ENCODE measurements around the gene RASA3.

RASA3 gene

GRCh38 chr13:114030666-114031610 lies 101.5 kb downstream of the RASA3 start:
- H3K4me1 ChIP-seq (ENCODE audit: control insufficient read depth, insufficient read depth, low read length) = no peaks in the 10 kb centered on the region
- peaks cover 9% of the 10 kb centered on the region for H3K36me3 ChIP-seq (ENCODE audit: control insufficient read depth, insufficient read depth, low read length)
- H3K9ac ChIP-seq (ENCODE audit: low read depth, low read length) = no peak overlapping the region
- H3K27me3 ChIP-seq (ENCODE audit: control insufficient read depth, insufficient read depth, low read length) = no peaks in the 10 kb centered on the region
- no peak overlapping the region for H3K4me3 ChIP-seq (ENCODE audit: low read depth, low read length)
- H3K9me3 ChIP-seq (ENCODE audit: control insufficient read depth, insufficient read depth, low read length) = peaks cover 3% of the 10 kb centered on the region

GRCh38 chr13:114029866-114030625 lies 102.4 kb downstream of the RASA3 start:
- H3K4me3 ChIP-seq (ENCODE audit: low read depth, low read length) = no peak overlapping the region
- peaks cover 3% of the 10 kb centered on the region for H3K9me3 ChIP-seq (ENCODE audit: control insufficient read depth, insufficient read depth, low read length)
- H3K9ac ChIP-seq (ENCODE audit: low read depth, low read length) = no peak overlapping the region
- peaks cover 12% of the 10 kb centered on the region for H3K36me3 ChIP-seq (ENCODE audit: control insufficient read depth, insufficient read depth, low read length)
- no peaks in the 10 kb centered on the region for H3K27me3 ChIP-seq (ENCODE audit: control insufficient read depth, insufficient read depth, low read length)
- H3K4me1 ChIP-seq (ENCODE audit: control insufficient read depth, insufficient read depth, low read length) = no peaks in the 10 kb centered on the region

- H3K36me3 ChIP-seq (ENCODE audit: control insufficient read depth, insufficient read depth, low read length) = peaks cover 17% of the 10 kb centered on the region
- H3K4me3 ChIP-seq (ENCODE audit: low read depth, low read length) = no peak overlapping the region
- H3K9ac ChIP-seq (ENCODE audit: low read depth, low read length) = no peak overlapping the region
- no peaks in the 10 kb centered on the region for H3K27me3 ChIP-seq (ENCODE audit: control insufficient read depth, insufficient read depth, low read length)
- H3K9me3 ChIP-seq (ENCODE audit: control insufficient read depth, insufficient read depth, low read length) = peaks cover 3% of the 10 kb centered on the region
- no peaks in the 10 kb centered on the region for H3K4me1 ChIP-seq (ENCODE audit: control insufficient read depth, insufficient read depth, low read length)
These were observed 104.6 kb downstream of the RASA3 start for GRCh38 chr13:114027826-114028225.

- Histone ChIP-seq H3K27me3 (ENCODE audit: control insufficient read depth, insufficient read depth, low read length) (no peaks in the 10 kb centered on the region), H3K4me3 (ENCODE audit: low read depth, low read length) (no peak overlapping the region), H3K9ac (ENCODE audit: low read depth, low read length) (no peak overlapping the region), H3K36me3 (ENCODE audit: control insufficient read depth, insufficient read depth, low read length) (peaks cover 17% of the 10 kb centered on the region), H3K4me1 (ENCODE audit: control insufficient read depth, insufficient read depth, low read length) (no peaks in the 10 kb centered on the region), H3K9me3 (ENCODE audit: control insufficient read depth, insufficient read depth, low read length) (peaks cover 3% of the 10 kb centered on the region)
These were observed 105.2 kb downstream of the RASA3 start for GRCh38 chr13:114027046-114027715.

GRCh38 chr13:114026481-114026880 lies 105.9 kb downstream of the RASA3 start:
- H3K4me1 ChIP-seq (ENCODE audit: control insufficient read depth, insufficient read depth, low read length) = no peaks in the 10 kb centered on the region
- peaks cover 21% of the 10 kb centered on the region for H3K36me3 ChIP-seq (ENCODE audit: control insufficient read depth, insufficient read depth, low read length)
- no peak overlapping the region for H3K9ac ChIP-seq (ENCODE audit: low read depth, low read length)
- H3K9me3 ChIP-seq (ENCODE audit: control insufficient read depth, insufficient read depth, low read length) = peaks cover 3% of the 10 kb centered on the region
- no peak overlapping the region for H3K4me3 ChIP-seq (ENCODE audit: low read depth, low read length)
- no peaks in the 10 kb centered on the region for H3K27me3 ChIP-seq (ENCODE audit: control insufficient read depth, insufficient read depth, low read length)

- Histone ChIP-seq H3K4me3 (ENCODE audit: low read depth, low read length) (no peak overlapping the region), H3K36me3 (ENCODE audit: control insufficient read depth, insufficient read depth, low read length) (peaks cover 18% of the 10 kb centered on the region), H3K9ac (ENCODE audit: low read depth, low read length) (no peak overlapping the region), H3K27me3 (ENCODE audit: control insufficient read depth, insufficient read depth, low read length) (no peaks in the 10 kb centered on the region), H3K9me3 (ENCODE audit: control insufficient read depth, insufficient read depth, low read length) (no peaks in the 10 kb centered on the region), H3K4me1 (ENCODE audit: control insufficient read depth, insufficient read depth, low read length) (no peaks in the 10 kb centered on the region)
These were observed 106.5 kb downstream of the RASA3 start for GRCh38 chr13:114025714-114026431.

- Histone ChIP-seq H3K4me3 (ENCODE audit: low read depth, low read length) (no peak overlapping the region), H3K36me3 (ENCODE audit: control insufficient read depth, insufficient read depth, low read length) (peaks cover 22% of the 10 kb centered on the region), H3K27me3 (ENCODE audit: control insufficient read depth, insufficient read depth, low read length) (no peaks in the 10 kb centered on the region), H3K9ac (ENCODE audit: low read depth, low read length) (no peak overlapping the region), H3K4me1 (ENCODE audit: control insufficient read depth, insufficient read depth, low read length) (no peaks in the 10 kb centered on the region), H3K9me3 (ENCODE audit: control insufficient read depth, insufficient read depth, low read length) (no peaks in the 10 kb centered on the region)
These were observed 107.1 kb downstream of the RASA3 start for GRCh38 chr13:114025405-114025713.

GRCh38 chr13:114024603-114025404 lies 107.6 kb downstream of the RASA3 start:
- Histone ChIP-seq H3K4me3 (ENCODE audit: low read depth, low read length) (no peak overlapping the region), H3K27me3 (ENCODE audit: control insufficient read depth, insufficient read depth, low read length) (no peaks in the 10 kb centered on the region), H3K9ac (ENCODE audit: low read depth, low read length) (no peak overlapping the region), H3K9me3 (ENCODE audit: control insufficient read depth, insufficient read depth, low read length) (no peaks in the 10 kb centered on the region), H3K36me3 (ENCODE audit: control insufficient read depth, insufficient read depth, low read length) (peaks cover 22% of the 10 kb centered on the region), H3K4me1 (ENCODE audit: control insufficient read depth, insufficient read depth, low read length) (no peaks in the 10 kb centered on the region)

GRCh38 chr13:114023716-114024602 lies 108.5 kb downstream of the RASA3 start:
- no peak overlapping the region for H3K9ac ChIP-seq (ENCODE audit: low read depth, low read length)
- no peaks in the 10 kb centered on the region for H3K4me1 ChIP-seq (ENCODE audit: control insufficient read depth, insufficient read depth, low read length)
- H3K36me3 ChIP-seq (ENCODE audit: control insufficient read depth, insufficient read depth, low read length) = peaks cover 26% of the 10 kb centered on the region
- no peak overlapping the region for H3K4me3 ChIP-seq (ENCODE audit: low read depth, low read length)
- H3K9me3 ChIP-seq (ENCODE audit: control insufficient read depth, insufficient read depth, low read length) = no peaks in the 10 kb centered on the region
- H3K27me3 ChIP-seq (ENCODE audit: control insufficient read depth, insufficient read depth, low read length) = no peaks in the 10 kb centered on the region

- peaks cover 26% of the 10 kb centered on the region for H3K36me3 ChIP-seq (ENCODE audit: control insufficient read depth, insufficient read depth, low read length)
- no peaks in the 10 kb centered on the region for H3K4me1 ChIP-seq (ENCODE audit: control insufficient read depth, insufficient read depth, low read length)
- no peaks in the 10 kb centered on the region for H3K9me3 ChIP-seq (ENCODE audit: control insufficient read depth, insufficient read depth, low read length)
- H3K4me3 ChIP-seq (ENCODE audit: low read depth, low read length) = no peak overlapping the region
- H3K9ac ChIP-seq (ENCODE audit: low read depth, low read length) = no peak overlapping the region
- H3K27me3 ChIP-seq (ENCODE audit: control insufficient read depth, insufficient read depth, low read length) = no peaks in the 10 kb centered on the region
These were observed 109.5 kb downstream of the RASA3 start for GRCh38 chr13:114022876-114023275.

Data from iPS-15b (cell line).